A549 (cell line): ENCODE data around the gene CMIP.

Source experiments
- CTCF ChIP-seq: fragments of >200 bp; sonication (Bioruptor Twin); formaldehyde crosslinking; IDR thresholded peaks from 3 replicates; pipeline ENCODE4 v1.5.1; 2016
- RCOR1 ChIP-seq: fragments of 150-350 bp; IDR thresholded peaks from 2 replicates; pipeline ENCODE4 v1.6.1; 2014; ENCODE audit warnings: antibody characterized with exemption, low read length, low read depth
- REST ChIP-seq: fragments of 200-600 bp; sonication (generic); IDR thresholded peaks from 2 replicates; pipeline ENCODE4 v1.6.1; 2016; ENCODE audit warnings: antibody characterized with exemption, mild to moderate bottlenecking, moderate library complexity

GRCh38 chr16:81556715-81557284 lies 112.2 kb downstream of the CMIP start:
- no peak for TF ChIP-seq REST
- TF ChIP-seq CTCF, result no peak
- TF ChIP-seq RCOR1, result no peak
